Ishikawa (cell line): ENCODE measurements around the gene PARD6G.

Source experiments
- CEBPB ChIP-seq: IDR thresholded peaks from 2 replicates; pipeline ENCODE4 v1.6.1; 2012
- CREB1 ChIP-seq: IDR thresholded peaks from 2 replicates; pipeline ENCODE4 v1.6.1; 2012; ENCODE audit warnings: low read depth
- EGR1 ChIP-seq: IDR thresholded peaks from 2 replicates; pipeline ENCODE4 v1.6.1; 2012
- EP300 ChIP-seq: IDR thresholded peaks from 2 replicates; pipeline ENCODE4 v1.6.1; 2012; ENCODE audit warnings: borderline replicate concordance
- FOXM1 ChIP-seq: IDR thresholded peaks from 2 replicates; pipeline ENCODE4 v1.6.1; 2012; ENCODE audit warnings: low read depth, borderline replicate concordance
- MAX ChIP-seq: IDR thresholded peaks from 2 replicates; pipeline ENCODE4 v1.6.1; 2012
- NFIC ChIP-seq: IDR thresholded peaks from 2 replicates; pipeline ENCODE4 v1.6.1; 2012
- RAD21 ChIP-seq: IDR thresholded peaks from 2 replicates; pipeline ENCODE4 v1.6.1; 2012; ENCODE audit warnings: low read depth
- TAF1 ChIP-seq: IDR thresholded peaks from 2 replicates; pipeline ENCODE4 v1.6.1; 2012; ENCODE audit warnings: low read depth, mild to moderate bottlenecking
- TCF12 ChIP-seq: IDR thresholded peaks from 2 replicates; pipeline ENCODE4 v1.6.1; 2012; ENCODE audit warnings: low read depth
- TEAD4 ChIP-seq: IDR thresholded peaks from 2 replicates; pipeline ENCODE4 v1.6.1; 2012
- YY1 ChIP-seq: IDR thresholded peaks from 2 replicates; pipeline ENCODE4 v1.6.1; 2012; ENCODE audit warnings: low read depth
- ZBTB7A ChIP-seq: IDR thresholded peaks from 2 replicates; pipeline ENCODE4 v1.6.1; 2012; ENCODE audit warnings: low read depth
- TF ChIP-seq, protein P1 (sequence below): IDR thresholded peaks from 2 replicates; pipeline ENCODE4 v1.6.1; 2012
- TF ChIP-seq, protein P2 (sequence below): IDR thresholded peaks from 2 replicates; pipeline ENCODE4 v1.6.1; 2012; ENCODE audit warnings: low read depth, mild to moderate bottlenecking

Gene PARD6G

DNA sequence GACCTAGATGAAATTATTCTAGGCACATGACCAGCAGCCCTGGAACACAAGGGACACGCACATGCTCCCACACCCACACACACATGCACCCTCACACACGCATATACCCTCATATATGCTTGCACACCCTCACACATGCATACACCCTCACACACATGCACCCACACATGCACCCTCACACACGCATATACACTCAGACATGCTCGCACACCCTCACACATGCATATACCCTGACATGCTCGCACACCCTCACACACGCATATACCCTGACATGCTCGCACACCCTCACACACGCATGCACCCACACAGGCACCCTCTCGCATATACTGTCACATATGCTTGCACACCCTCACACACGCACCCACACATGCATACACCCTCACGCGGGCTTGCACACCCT is 61.8 kb downstream of the PARD6G start:
- TF ChIP-seq NFIC (no peak), EGR1 (no peak), TEAD4 (no peak), MAX (no peak), TCF12 (no peak), RAD21 (no peak), TAF1 (no peak), CEBPB (no peak), EP300 (no peak), FOXM1 (no peak), ZBTB7A (no peak), CREB1 (no peak), YY1 (no peak)
- TF ChIP-seq, protein P1, sequence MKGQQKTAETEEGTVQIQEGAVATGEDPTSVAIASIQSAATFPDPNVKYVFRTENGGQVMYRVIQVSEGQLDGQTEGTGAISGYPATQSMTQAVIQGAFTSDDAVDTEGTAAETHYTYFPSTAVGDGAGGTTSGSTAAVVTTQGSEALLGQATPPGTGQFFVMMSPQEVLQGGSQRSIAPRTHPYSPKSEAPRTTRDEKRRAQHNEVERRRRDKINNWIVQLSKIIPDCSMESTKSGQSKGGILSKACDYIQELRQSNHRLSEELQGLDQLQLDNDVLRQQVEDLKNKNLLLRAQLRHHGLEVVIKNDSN: no peak
- TF ChIP-seq, protein P2, sequence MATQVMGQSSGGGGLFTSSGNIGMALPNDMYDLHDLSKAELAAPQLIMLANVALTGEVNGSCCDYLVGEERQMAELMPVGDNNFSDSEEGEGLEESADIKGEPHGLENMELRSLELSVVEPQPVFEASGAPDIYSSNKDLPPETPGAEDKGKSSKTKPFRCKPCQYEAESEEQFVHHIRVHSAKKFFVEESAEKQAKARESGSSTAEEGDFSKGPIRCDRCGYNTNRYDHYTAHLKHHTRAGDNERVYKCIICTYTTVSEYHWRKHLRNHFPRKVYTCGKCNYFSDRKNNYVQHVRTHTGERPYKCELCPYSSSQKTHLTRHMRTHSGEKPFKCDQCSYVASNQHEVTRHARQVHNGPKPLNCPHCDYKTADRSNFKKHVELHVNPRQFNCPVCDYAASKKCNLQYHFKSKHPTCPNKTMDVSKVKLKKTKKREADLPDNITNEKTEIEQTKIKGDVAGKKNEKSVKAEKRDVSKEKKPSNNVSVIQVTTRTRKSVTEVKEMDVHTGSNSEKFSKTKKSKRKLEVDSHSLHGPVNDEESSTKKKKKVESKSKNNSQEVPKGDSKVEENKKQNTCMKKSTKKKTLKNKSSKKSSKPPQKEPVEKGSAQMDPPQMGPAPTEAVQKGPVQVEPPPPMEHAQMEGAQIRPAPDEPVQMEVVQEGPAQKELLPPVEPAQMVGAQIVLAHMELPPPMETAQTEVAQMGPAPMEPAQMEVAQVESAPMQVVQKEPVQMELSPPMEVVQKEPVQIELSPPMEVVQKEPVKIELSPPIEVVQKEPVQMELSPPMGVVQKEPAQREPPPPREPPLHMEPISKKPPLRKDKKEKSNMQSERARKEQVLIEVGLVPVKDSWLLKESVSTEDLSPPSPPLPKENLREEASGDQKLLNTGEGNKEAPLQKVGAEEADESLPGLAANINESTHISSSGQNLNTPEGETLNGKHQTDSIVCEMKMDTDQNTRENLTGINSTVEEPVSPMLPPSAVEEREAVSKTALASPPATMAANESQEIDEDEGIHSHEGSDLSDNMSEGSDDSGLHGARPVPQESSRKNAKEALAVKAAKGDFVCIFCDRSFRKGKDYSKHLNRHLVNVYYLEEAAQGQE: no peak

DNA sequence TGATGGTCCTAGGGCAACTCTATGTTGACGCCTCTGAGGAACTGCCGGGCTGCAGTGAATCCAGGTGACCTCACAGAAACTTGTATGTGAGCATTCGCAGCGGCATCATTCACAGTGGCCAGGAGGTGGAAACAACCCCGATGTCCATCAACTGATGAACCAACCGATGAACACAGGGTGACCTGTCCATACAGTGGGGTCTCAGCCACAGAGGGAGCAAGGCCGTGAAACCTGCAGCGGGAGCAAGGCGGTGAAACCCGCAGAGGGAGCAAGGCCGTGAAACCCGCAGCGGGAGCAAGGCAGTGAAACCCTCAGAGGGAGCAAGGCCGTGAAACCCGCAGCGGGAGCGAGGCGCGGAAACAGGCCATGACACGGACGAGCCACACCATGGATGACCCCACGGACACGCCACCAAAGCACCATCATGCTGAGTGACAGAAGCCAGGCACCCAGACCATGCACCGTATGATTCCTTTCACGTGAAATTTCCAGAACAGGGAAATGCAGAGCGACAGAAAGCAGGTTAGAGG is 63.0 kb downstream of the PARD6G start:
- no peak for TF ChIP-seq YY1
- no peak for TF ChIP-seq FOXM1
- TF ChIP-seq, protein P2: no peak
- no peak for TF ChIP-seq EP300
- no peak for TF ChIP-seq CREB1
- no peak for TF ChIP-seq TEAD4
- TF ChIP-seq CEBPB: no peak

GRCh38 chr18:80183273-80184050 is 63.9 kb downstream of the PARD6G start:
- TF ChIP-seq MAX: no peak
- TF ChIP-seq NFIC: no peak
- TF ChIP-seq CEBPB: no peak
- TF ChIP-seq, protein P2: no peak
- TF ChIP-seq RAD21: no peak
- no peak for TF ChIP-seq TAF1
- TF ChIP-seq TEAD4: no peak
- no peak for TF ChIP-seq EP300
- TF ChIP-seq, protein P1: no peak
- TF ChIP-seq YY1: no peak
- TF ChIP-seq ZBTB7A: no peak

DNA sequence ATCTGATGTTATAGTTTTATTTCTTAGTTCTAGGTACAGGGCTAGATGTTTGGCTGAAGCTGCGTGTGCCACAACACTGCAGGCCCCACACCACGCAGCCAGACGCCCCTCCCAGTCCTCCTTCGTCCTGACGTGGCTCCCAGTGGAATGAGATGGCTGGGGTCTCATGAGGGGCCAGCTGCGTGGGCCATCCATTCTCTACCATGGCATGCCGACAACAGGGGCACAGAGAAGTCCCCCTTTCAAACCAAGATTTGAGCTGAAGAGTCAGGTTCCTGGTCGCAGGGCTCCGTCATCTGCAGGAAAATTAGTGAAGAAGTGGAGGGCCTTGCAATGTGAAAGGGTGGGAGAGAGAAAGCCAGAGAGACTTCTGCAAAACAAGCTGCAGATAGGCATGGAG is 64.5 kb downstream of the PARD6G start:
- no peak for TF ChIP-seq EP300
- TF ChIP-seq CREB1: no peak
- TF ChIP-seq TCF12: no peak
- TF ChIP-seq CEBPB: no peak
- no peak for TF ChIP-seq TEAD4
- TF ChIP-seq NFIC: no peak
- no peak for TF ChIP-seq ZBTB7A
- no peak for TF ChIP-seq YY1
- TF ChIP-seq, protein P2: no peak
- no peak for TF ChIP-seq MAX
- TF ChIP-seq, protein P1: no peak
- no peak for TF ChIP-seq EGR1
- TF ChIP-seq FOXM1: no peak
- TF ChIP-seq RAD21: no peak
- no peak for TF ChIP-seq TAF1
